Loucy (cell line): ENCODE results near the gene KRTAP10-10.

Experiments used
- EZH2phosphoT487 ChIP-seq: fragments of 200-600 bp; IDR thresholded peaks from 2 replicates; pipeline ENCODE4 v1.6.1; 2018; ENCODE audit warnings: antibody characterized with exemption, mild to moderate bottlenecking, moderate library complexity, borderline replicate concordance
- TF ChIP-seq, protein P1 (sequence below): fragments of 200-600 bp; sonication (generic); conservative IDR thresholded peaks from 2 replicates; pipeline ENCODE4 v1.5.1; 2014; ENCODE audit warnings: mild to moderate bottlenecking, antibody characterized with exemption, low read length

DNA sequence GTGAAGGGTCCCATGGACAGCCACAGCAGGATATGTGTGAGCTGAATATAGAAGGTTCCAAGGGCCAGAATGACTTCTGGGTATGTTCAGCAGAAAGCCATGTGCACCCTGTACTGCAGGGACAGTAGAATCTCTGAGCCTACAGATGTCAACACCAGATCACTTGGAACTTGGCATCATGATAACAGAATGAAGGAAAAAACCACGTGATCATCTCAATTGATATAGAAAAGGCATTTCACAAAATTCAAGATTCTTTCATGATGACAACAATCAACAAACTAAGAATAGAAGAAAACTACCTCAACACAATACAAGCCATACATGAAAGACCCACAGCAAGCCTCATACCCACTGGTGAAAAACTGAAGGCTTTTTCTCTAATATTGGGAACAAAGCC is 30.5 kb downstream of the KRTAP10-10 start:
- TF ChIP-seq, protein P1, sequence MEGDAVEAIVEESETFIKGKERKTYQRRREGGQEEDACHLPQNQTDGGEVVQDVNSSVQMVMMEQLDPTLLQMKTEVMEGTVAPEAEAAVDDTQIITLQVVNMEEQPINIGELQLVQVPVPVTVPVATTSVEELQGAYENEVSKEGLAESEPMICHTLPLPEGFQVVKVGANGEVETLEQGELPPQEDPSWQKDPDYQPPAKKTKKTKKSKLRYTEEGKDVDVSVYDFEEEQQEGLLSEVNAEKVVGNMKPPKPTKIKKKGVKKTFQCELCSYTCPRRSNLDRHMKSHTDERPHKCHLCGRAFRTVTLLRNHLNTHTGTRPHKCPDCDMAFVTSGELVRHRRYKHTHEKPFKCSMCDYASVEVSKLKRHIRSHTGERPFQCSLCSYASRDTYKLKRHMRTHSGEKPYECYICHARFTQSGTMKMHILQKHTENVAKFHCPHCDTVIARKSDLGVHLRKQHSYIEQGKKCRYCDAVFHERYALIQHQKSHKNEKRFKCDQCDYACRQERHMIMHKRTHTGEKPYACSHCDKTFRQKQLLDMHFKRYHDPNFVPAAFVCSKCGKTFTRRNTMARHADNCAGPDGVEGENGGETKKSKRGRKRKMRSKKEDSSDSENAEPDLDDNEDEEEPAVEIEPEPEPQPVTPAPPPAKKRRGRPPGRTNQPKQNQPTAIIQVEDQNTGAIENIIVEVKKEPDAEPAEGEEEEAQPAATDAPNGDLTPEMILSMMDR, result no peak
- no peak for TF ChIP-seq EZH2phosphoT487
